ENCODE measurements around the gene ST8SIA2. TPM values are rescaled to one million over a fixed set of nuclear protein-coding genes. Genes with fewer than 3 reads are reported as not detected.

Gene ST8SIA2
- total and polyA plus RNA-seq, 2 experiments from 2014 or later = 0.87 to 1.1 TPM

GRCh38 chr15:92377083-92377789, 16.4 kb upstream of the ST8SIA2 start:
- Histone ChIP-seq H3K9me2 (replicated peaks; ENCODE audit: insufficient read depth) (no peaks in the 10 kb centered on the region), H3K79me2 (no peaks in the 10 kb centered on the region), H3K9me3 (ENCODE audit: low read depth) (no peaks in the 10 kb centered on the region), H3K4me2 (no peak overlapping the region), H3K4me1 (ENCODE audit: insufficient read depth) (no peaks in the 10 kb centered on the region), H2AFZ (no peak overlapping the region), H3K27me3 (no peaks in the 10 kb centered on the region), H3K27ac (no peak overlapping the region), H3K36me3 (replicated peaks; ENCODE audit: insufficient read depth, low read depth) (no peaks in the 10 kb centered on the region), H4K20me1 (ENCODE audit: insufficient read depth, poor library complexity, severe bottlenecking) (no peaks in the 10 kb centered on the region), H3K4me3 (no peak overlapping the region)
- WGBS (ENCODE audit: low lambda C conversion rate, missing lambda C conversion rate) = 86% methylated on average over 10 of the region's 10 CpGs
- DNase-seq (ENCODE audit: low spot score) = no peak
- TF ChIP-seq EZH2phosphoT487 (IDR thresholded peaks at IDR 0.05; ENCODE audit: low read depth, severe bottlenecking, unreplicated experiment) = no peak
- TF ChIP-seq EZH2 (IDR thresholded peaks at IDR 0.05; ENCODE audit: borderline replicate concordance) = no peak
- no peak for TF ChIP-seq CTCF (IDR thresholded peaks at IDR 0.05; ENCODE audit: poor library complexity)

- no peaks in the 10 kb centered on the region for H3K36me3 ChIP-seq (replicated peaks; ENCODE audit: insufficient read depth, low read depth)
- peaks cover 31% of the 10 kb centered on the region for H3K27me3 ChIP-seq
- no peaks in the 10 kb centered on the region for H4K20me1 ChIP-seq (ENCODE audit: insufficient read depth, poor library complexity, severe bottlenecking)
- H3K4me3 ChIP-seq = no peak overlapping the region
- H3K9me3 ChIP-seq (ENCODE audit: low read depth) = no peaks in the 10 kb centered on the region
- H3K79me2 ChIP-seq = no peaks in the 10 kb centered on the region
- no peaks in the 10 kb centered on the region for H3K9me2 ChIP-seq (replicated peaks; ENCODE audit: insufficient read depth)
- no peak overlapping the region for H3K4me2 ChIP-seq
- H3K4me1 ChIP-seq (ENCODE audit: insufficient read depth) = no peaks in the 10 kb centered on the region
- peak; percentile 68 for DNase-seq (ENCODE audit: low spot score)
- no peak overlapping the region for H2AFZ ChIP-seq
- no peak overlapping the region for H3K27ac ChIP-seq
- TF ChIP-seq EZH2phosphoT487 (IDR thresholded peaks at IDR 0.05; ENCODE audit: low read depth, severe bottlenecking, unreplicated experiment) (no peak), CTCF (IDR thresholded peaks at IDR 0.05; ENCODE audit: poor library complexity) (peak; percentile 62), EZH2 (IDR thresholded peaks at IDR 0.05; ENCODE audit: borderline replicate concordance) (no peak)
- 40% methylated on average over 10 of the region's 10 CpGs for WGBS (ENCODE audit: low lambda C conversion rate, missing lambda C conversion rate)
Measured at GRCh38 chr15:92383519-92384324, 10.0 kb upstream of the ST8SIA2 start.

GRCh38 chr15:92384381-92384780, 9.3 kb upstream of the ST8SIA2 start:
- WGBS (ENCODE audit: low lambda C conversion rate, missing lambda C conversion rate) = 89% methylated on average over 2 of the region's 2 CpGs
- H3K27ac ChIP-seq = no peak overlapping the region
- H4K20me1 ChIP-seq (ENCODE audit: insufficient read depth, poor library complexity, severe bottlenecking) = no peaks in the 10 kb centered on the region
- H2AFZ ChIP-seq = no peak overlapping the region
- H3K4me1 ChIP-seq (ENCODE audit: insufficient read depth) = no peaks in the 10 kb centered on the region
- no peak overlapping the region for H3K4me3 ChIP-seq
- H3K79me2 ChIP-seq = no peaks in the 10 kb centered on the region
- no peaks in the 10 kb centered on the region for H3K9me2 ChIP-seq (replicated peaks; ENCODE audit: insufficient read depth)
- TF ChIP-seq EZH2phosphoT487 (IDR thresholded peaks at IDR 0.05; ENCODE audit: low read depth, severe bottlenecking, unreplicated experiment) = no peak
- no peak for TF ChIP-seq CTCF (IDR thresholded peaks at IDR 0.05; ENCODE audit: poor library complexity)
- TF ChIP-seq EZH2 (IDR thresholded peaks at IDR 0.05; ENCODE audit: borderline replicate concordance) = no peak
- DNase-seq (ENCODE audit: low spot score) = no peak
- H3K27me3 ChIP-seq = peaks cover 37% of the 10 kb centered on the region
- H3K4me2 ChIP-seq = no peak overlapping the region
- H3K9me3 ChIP-seq (ENCODE audit: low read depth) = no peaks in the 10 kb centered on the region
- no peaks in the 10 kb centered on the region for H3K36me3 ChIP-seq (replicated peaks; ENCODE audit: insufficient read depth, low read depth)

Measured in hepatocyte (in vitro differentiated cells).